Stimulated activated memory B cell treated with anti-CD40 and anti-IgM and Interleukin-4, amounts not matched to agents 10 μg/mL and 1 μg/mL and 100 μg/mL, for 72 hours (primary cell): ENCODE results near the gene AP2M1.

Experiments
- ATAC-seq: fragments of 150-1000 bp; cut with Tn5 transposase; 2 replicates; pipeline ENCODE4 v1.10.0; 2021
- H3K27ac Mint-ChIP-seq: one replicate; pipeline ENCODE4 v1.8.0; 2022; ENCODE audit warnings: mild to moderate bottlenecking, mixed read lengths
- H3K27me3 Mint-ChIP-seq: one replicate; pipeline ENCODE4 v1.8.0; 2022; ENCODE audit warnings: mixed read lengths
- H3K36me3 Mint-ChIP-seq: one replicate; pipeline ENCODE4 v1.8.0; 2022; ENCODE audit warnings: mixed read lengths
- H3K4me1 Mint-ChIP-seq: one replicate; pipeline ENCODE4 v1.8.0; 2022; ENCODE audit warnings: mixed read lengths
- H3K4me3 Mint-ChIP-seq: one replicate; pipeline ENCODE4 v1.8.0; 2022; ENCODE audit warnings: mild to moderate bottlenecking, moderate library complexity, mixed read lengths
- H3K9me3 Mint-ChIP-seq: one replicate; pipeline ENCODE4 v1.8.0; 2022; ENCODE audit warnings: mixed read lengths

Gene AP2M1

DNA sequence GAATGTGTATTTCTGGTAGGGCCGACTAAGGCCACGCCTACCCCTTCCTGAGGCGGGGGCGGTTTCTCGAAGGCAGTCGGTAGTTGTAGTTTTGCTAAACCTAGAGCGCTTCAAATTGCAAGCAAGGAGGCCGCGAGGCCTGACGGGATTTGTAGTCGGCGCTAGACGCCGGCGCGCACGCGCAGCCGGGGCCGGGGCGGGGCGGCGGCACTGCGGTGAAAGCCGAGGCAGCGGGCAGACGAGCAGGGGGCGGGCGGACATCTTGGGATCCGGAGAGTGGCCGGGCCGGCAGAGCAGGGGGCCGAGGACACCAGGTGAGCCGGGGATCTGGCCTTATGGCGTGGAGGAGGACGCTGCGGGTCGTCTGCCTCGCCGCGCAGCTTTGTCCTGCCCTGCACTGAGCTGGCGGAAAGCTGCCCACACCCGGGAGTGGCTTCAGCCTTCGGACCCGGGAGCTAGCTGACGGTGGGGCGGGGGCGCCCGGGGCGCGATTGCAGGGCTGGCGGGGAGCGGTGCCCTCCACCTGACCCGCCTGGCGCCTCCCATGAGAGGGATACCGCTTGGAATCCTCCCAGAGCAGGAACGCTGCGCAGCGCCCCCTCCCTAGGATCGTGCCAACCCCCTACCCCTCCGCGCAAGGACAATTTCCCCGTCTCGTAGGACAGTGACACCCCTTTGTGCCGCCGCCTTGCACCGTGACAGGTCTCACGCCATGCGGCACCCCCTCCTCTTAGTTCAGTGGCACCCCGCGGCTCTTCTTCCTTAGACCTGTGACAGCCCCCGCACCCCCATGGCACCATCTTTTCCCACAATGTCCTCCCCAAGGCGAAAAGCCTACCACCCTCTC, at the start of gene AP2M1:
TSS of gene AP2M1 (plus strand) at position 210 of the 847 bp plus-strand sequence. CDS start 2,139 bp downstream, outside the sequence.
- Mint-ChIP-seq H3K36me3 (peaks cover 42% of the 10 kb centered on the region), H3K27me3 (no peaks in the 10 kb centered on the region), H3K4me3 (peak within 1 kb of the TSS; percentile 96), H3K9me3 (no peaks in the 10 kb centered on the region), H3K27ac (peak within 1 kb of the TSS; percentile 92), H3K4me1 (peaks cover 46% of the 10 kb centered on the region)
- ATAC-seq: peak; percentile 97

DNA sequence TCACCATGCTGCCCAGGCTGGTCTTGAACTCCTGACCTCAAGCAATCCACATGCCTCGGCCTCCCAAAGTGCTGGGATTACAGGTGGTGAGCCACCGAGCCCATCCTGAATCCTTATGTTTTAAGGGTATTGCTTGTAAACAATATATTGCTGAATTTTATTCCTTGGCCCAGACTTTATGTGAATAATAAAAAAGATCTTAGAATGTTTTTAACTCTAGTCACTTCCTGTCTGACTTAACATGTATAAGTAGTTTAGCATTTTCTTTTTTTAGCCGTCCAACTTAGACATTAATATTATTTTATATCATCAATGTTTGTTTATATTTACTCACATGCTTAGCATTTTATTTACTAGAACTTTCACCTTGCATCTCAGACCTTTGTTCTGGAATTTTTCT, 48.6 kb upstream of the AP2M1 start:
- no peaks in the 10 kb centered on the region for H3K9me3 Mint-ChIP-seq

DNA sequence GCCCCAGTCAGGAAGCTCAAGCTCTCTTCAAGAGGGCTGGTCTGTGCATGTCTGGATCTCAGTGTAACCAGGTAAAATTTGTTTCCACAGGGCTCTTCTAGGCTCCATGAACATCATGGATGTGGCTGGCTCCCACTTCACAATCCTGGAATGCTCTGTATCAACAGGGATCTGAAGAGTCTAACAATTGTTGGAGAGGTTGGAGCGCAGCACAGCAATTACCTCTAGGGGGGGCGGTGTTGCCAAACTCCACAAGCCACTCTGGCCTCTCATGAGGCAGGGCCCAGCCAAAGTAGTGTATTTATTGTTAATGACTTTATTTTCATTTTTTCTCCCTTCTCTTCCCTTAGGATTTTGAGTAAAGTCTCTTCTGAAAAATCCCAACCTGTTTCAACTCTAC, 45.6 kb upstream of the AP2M1 start:
- Mint-ChIP-seq H3K27ac (no peak overlapping the region), H3K4me1 (peaks cover 5% of the 10 kb centered on the region), H3K27me3 (no peaks in the 10 kb centered on the region), H3K36me3 (no peaks in the 10 kb centered on the region), H3K9me3 (no peaks in the 10 kb centered on the region), H3K4me3 (no peak overlapping the region)
- ATAC-seq: no peak

More for the DNA sequence above, 48.6 kb upstream of the AP2M1 start:
- Mint-ChIP-seq H3K27me3 (no peaks in the 10 kb centered on the region), H3K27ac (no peak overlapping the region), H3K36me3 (no peaks in the 10 kb centered on the region), H3K4me3 (no peak overlapping the region), H3K4me1 (no peaks in the 10 kb centered on the region)
- no peak for ATAC-seq

DNA sequence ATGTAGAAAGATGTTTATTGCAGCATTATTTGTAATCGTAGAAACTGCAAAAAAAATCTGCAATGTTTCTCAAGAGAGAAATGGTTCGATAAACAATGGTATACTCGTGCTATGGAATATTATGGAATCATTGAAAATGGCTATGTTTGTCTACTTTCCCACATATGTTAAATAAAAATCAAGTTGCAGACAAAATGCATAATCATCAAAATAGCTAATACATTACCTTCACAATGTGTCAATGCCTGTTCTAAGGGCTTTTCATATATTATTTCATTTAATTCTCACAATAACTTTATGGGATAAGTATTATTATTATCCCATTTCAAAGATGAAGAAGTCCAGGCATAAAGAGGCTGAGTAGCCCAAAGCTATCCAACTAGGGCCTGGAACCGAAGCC, 41.7 kb upstream of the AP2M1 start:
- Mint-ChIP-seq H3K4me3 (no peak overlapping the region), H3K4me1 (peaks cover 34% of the 10 kb centered on the region), H3K27ac (no peak overlapping the region), H3K27me3 (no peaks in the 10 kb centered on the region), H3K9me3 (no peaks in the 10 kb centered on the region), H3K36me3 (no peaks in the 10 kb centered on the region)
- no peak for ATAC-seq

DNA sequence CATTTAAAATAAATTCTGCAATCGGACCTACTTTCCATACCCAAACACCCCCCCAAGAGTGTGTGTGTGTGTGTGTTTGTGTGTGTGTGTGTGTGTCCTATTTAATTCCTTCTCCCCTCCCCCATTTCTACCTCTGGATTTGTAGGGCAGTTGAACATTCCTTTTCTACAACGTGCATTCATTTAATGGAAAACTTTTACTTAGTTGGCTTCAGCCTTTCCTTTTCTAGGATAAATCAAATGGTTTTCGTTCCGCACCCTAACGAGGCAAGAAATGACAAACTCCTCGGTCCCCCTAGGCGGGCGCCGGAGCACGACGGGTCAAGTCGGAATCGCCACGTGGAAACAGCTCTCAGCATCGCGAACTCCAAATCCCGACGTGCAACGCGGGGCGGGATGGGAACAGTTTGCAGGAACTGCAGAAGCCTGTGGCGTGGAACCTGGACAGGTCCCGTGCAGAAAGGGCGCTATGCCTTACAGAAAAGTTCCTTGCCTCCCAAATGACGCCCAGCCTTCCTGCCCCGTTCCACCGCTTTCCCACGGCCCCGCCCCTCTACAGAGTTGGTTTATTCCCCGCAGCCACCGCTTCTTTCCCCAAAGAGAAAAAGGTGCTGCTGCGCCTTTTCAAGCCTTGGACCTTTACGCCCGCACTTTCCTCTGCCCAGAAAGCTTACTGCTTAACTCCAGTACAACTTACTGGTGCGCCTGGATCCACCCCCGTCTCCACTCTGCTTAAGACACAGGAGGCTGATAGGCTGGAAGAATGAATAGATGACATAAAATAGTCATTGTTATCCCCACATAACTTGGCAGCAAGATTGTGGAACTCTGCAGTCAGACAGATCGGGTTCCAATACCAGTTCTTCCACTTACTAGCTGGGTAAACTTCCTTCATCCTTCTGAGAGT, 40.6 kb upstream of the AP2M1 start:
- Mint-ChIP-seq H3K4me3 (peak overlapping the region; percentile 86), H3K36me3 (no peaks in the 10 kb centered on the region)
- ATAC-seq: peak; percentile 38

DNA sequence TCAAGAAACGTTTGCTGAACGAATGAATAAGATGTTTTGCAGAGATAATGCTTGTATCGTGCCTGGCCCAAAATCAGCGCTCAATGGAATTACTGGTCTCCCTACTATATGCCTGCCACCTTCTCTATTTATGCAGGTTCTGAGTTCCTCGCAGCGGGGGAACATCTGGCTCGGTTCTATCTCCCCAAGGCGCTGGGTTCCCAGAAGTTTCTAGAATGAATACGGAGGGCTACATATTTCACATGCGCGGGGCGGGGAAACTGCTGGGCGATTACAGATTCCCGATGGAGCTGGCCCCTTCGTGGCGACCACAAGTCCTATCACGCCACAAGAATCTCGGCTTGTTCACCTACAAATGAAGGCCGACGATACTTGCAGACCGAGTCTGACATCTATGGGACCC, 39.9 kb upstream of the AP2M1 start:
- Mint-ChIP-seq H3K27ac (peak overlapping the region; percentile 89), H3K4me3 (peak overlapping the region; percentile 86), H3K9me3 (no peaks in the 10 kb centered on the region), H3K36me3 (peaks cover under 1% of the 10 kb centered on the region), H3K27me3 (no peaks in the 10 kb centered on the region), H3K4me1 (peaks cover 36% of the 10 kb centered on the region)
- ATAC-seq: peak; percentile 62

More for the DNA sequence above, 40.6 kb upstream of the AP2M1 start:
- Mint-ChIP-seq H3K27me3 (no peaks in the 10 kb centered on the region), H3K9me3 (no peaks in the 10 kb centered on the region), H3K4me1 (peaks cover 36% of the 10 kb centered on the region), H3K27ac (peak overlapping the region; percentile 89)

DNA sequence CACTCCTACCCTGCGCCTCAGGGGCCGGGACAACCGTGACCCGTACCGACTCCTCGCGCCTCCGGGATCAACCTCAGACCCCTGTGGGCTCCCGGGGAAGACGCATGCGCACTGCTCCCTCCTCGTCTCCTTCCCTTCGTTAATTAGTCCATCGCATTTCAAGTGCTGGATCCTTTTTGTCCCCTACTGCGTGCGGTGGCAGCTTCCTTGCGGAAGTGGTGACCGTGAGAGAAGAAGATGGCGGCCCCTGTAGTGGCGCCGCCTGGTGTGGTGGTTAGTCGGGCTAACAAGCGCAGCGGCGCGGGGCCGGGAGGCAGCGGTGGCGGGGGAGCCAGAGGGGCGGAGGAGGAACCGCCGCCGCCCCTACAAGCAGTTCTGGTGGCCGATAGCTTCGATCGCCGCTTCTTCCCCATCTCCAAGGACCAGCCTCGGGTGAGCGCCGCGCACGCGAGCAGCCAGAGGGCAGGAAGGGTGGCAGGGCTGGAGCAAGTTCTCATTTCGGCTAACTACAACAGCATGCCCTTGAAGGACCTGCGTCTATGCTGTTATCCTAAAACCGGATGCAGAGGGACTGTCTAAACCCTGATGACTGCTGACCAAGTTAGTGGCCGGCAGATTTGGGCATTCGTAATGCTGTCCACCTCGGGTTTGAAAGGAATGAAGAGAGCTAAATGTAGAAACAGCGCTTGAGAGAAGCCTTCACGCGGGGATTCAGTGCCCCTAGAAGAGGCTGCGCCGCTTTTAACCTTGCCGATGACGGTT, 39.3 kb upstream of the AP2M1 start, which contains the start of gene EIF2B5:
TSS of gene EIF2B5 (plus strand) at position 210 of the 762 bp plus-strand sequence. CDS start at position 238, 28 bp downstream.
- no peaks in the 10 kb centered on the region for H3K27me3 Mint-ChIP-seq
- peak within 1 kb of the TSS; percentile 86 for H3K4me3 Mint-ChIP-seq
- H3K9me3 Mint-ChIP-seq: no peaks in the 10 kb centered on the region
- H3K27ac Mint-ChIP-seq: peak within 1 kb of the TSS; percentile 89
- ATAC-seq: peak; percentile 95
- H3K36me3 Mint-ChIP-seq: peaks cover 6% of the 10 kb centered on the region
- H3K4me1 Mint-ChIP-seq: peaks cover 36% of the 10 kb centered on the region

DNA sequence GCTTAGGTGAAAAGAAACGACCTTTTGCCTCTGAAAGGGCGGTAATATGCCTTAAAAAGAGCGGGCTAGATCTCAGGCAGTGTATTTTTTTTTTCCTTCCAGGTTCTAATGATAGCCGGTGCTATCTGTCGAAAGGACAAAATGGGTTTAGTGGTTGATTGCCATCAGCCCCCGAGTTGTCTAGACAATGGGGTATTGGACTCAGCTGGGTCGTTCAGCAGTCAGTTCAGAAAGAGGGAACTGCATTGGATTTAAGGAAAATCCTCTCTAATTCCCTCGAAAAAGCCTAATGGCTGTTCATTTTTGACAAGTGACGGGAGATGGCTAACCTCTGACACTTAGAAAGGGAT, 38.8 kb upstream of the AP2M1 start:
- H3K27me3 Mint-ChIP-seq: no peaks in the 10 kb centered on the region
- peaks cover 11% of the 10 kb centered on the region for H3K36me3 Mint-ChIP-seq
- H3K4me1 Mint-ChIP-seq: peaks cover 36% of the 10 kb centered on the region

DNA sequence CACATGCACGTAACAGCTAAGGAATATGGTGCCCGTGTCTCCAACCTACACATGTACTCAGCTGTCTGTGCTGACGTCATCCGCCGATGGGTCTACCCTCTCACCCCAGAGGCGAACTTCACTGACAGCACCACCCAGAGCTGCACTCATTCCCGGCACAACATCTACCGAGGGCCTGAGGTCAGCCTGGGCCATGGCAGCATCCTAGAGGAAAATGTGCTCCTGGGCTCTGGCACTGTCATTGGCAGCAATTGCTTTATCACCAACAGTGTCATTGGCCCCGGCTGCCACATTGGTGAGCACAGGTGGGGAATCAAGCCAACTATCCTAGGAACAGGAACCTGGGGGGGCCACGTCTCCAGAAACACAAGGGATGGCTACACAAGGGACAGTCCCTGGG, 34.2 kb upstream of the AP2M1 start:
- H3K27ac Mint-ChIP-seq: peak overlapping the region; percentile 22
- H3K36me3 Mint-ChIP-seq: peaks cover 38% of the 10 kb centered on the region
- H3K4me1 Mint-ChIP-seq: peaks cover 45% of the 10 kb centered on the region
- H3K9me3 Mint-ChIP-seq: no peaks in the 10 kb centered on the region
- no peak for ATAC-seq
- no peaks in the 10 kb centered on the region for H3K27me3 Mint-ChIP-seq
- no peak overlapping the region for H3K4me3 Mint-ChIP-seq

More for the DNA sequence above, 38.8 kb upstream of the AP2M1 start:
- Mint-ChIP-seq H3K9me3 (no peaks in the 10 kb centered on the region), H3K4me3 (peak overlapping the region; percentile 86), H3K27ac (peak overlapping the region; percentile 89)
- no peak for ATAC-seq

DNA sequence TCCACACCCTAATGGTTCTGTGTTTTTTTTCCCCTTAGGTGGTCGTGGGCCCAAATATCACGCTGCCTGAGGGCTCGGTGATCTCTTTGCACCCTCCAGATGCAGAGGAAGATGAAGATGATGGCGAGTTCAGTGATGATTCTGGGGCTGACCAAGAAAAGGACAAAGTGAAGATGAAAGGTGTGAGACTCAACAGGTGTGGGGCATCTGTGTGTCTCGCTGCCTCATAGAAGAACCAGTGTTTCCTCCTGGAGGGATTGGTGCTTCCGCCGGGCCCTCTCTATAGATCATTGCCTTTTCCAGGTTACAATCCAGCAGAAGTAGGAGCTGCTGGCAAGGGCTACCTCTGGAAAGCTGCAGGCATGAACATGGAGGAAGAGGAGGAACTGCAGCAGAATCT, 32.5 kb upstream of the AP2M1 start:
- no peak for ATAC-seq
- Mint-ChIP-seq H3K36me3 (peaks cover 38% of the 10 kb centered on the region), H3K4me1 (peaks cover 30% of the 10 kb centered on the region), H3K27ac (no peak overlapping the region), H3K27me3 (no peaks in the 10 kb centered on the region), H3K4me3 (no peak overlapping the region), H3K9me3 (no peaks in the 10 kb centered on the region)

DNA sequence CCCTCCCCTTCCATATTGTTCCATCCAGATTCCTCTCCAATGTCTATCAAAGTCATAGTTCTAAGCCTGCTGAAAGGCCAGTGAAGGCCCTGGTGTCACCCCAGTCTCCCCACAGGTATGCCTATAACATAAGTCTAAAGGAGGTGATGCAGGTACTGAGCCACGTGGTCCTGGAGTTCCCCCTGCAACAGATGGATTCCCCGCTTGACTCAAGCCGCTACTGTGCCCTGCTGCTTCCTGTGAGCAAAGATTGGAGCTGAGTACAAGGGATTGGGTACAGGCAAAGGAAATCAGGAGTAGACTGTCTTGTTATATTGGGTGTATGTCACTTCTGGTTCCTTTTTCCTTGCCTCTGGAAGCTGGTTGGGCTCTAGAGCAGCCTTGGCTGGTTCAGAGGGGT, 31.3 kb upstream of the AP2M1 start:
- H3K36me3 Mint-ChIP-seq: peaks cover 38% of the 10 kb centered on the region
- peak overlapping the region; percentile 13 for H3K27ac Mint-ChIP-seq
- no peaks in the 10 kb centered on the region for H3K27me3 Mint-ChIP-seq
- no peaks in the 10 kb centered on the region for H3K9me3 Mint-ChIP-seq
- H3K4me3 Mint-ChIP-seq: no peak overlapping the region
- peak; percentile 74 for ATAC-seq
- H3K4me1 Mint-ChIP-seq: peaks cover 20% of the 10 kb centered on the region

DNA sequence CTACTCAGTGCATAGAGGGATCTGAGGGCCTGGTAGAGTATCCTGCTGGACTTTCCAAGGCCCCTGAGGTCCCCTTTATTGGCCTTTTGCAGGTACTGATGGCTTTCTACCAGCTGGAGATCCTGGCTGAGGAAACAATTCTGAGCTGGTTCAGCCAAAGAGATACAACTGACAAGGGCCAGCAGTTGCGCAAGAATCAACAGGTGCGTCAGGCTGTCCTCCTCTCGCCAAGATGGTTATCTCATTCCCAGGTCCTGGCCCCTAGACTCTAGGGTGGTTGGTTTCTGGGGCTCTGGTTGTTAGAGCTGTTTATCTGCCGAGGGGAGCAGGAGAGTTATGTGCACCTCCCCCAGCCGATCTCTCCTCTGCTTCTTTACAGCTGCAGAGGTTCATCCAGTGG, 30.1 kb upstream of the AP2M1 start:
- peaks cover 20% of the 10 kb centered on the region for H3K4me1 Mint-ChIP-seq
- peaks cover 38% of the 10 kb centered on the region for H3K36me3 Mint-ChIP-seq
- no peaks in the 10 kb centered on the region for H3K9me3 Mint-ChIP-seq
- H3K27ac Mint-ChIP-seq: no peak overlapping the region
- ATAC-seq: no peak
- no peaks in the 10 kb centered on the region for H3K27me3 Mint-ChIP-seq
- no peak overlapping the region for H3K4me3 Mint-ChIP-seq

DNA sequence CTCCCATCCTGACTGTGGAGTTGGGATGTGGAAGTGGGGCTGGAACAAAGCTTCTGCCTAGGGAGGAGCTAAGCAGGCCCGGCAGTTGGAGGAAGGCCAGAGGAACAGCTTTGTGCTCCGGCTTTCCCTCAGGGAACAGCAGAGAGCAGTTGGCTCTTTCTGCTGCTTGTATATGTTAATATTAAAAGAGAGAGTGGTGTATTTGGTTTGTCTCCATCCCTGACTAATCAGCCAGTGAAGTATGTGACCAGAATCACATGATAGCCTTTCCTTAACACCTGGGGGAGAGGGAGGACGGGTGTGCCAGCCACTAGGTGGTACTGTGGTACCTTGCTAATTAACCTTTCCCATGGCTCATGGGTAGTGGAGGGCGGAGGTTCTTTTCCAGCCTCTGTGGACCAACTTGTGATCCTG, 29.5 kb upstream of the AP2M1 start:
- no peak overlapping the region for H3K4me3 Mint-ChIP-seq
- H3K9me3 Mint-ChIP-seq: no peaks in the 10 kb centered on the region
- peaks cover 20% of the 10 kb centered on the region for H3K4me1 Mint-ChIP-seq
- no peaks in the 10 kb centered on the region for H3K27me3 Mint-ChIP-seq
- peaks cover 34% of the 10 kb centered on the region for H3K36me3 Mint-ChIP-seq
- H3K27ac Mint-ChIP-seq: no peak overlapping the region
- peak; percentile 65 for ATAC-seq

DNA sequence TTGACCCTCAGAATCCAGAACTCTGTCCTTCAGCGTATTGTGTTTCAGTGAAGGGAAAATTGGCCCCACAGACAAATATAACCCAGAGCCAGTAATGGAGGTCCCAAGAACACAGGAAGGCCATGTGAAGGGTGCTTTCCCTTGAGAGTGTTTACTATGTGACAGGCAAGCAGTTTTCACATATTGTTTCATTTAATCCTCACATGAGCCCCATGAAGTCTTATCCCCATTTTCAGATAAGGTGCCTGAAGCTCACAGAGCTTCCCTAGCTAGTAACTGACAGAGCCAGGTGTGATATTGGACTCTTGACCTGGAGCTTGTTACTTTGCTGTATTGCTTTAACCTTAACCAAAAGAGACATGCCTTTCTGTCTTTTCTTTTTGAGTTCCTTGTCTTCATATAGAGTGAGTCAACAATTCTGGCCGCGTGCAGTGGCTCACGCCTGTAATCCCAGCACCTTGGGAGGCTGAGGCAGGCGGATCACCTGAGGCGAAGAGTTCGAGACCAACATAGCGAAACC, 28.8 kb upstream of the AP2M1 start:
- ATAC-seq: no peak
- H3K27ac Mint-ChIP-seq: no peak overlapping the region
- H3K9me3 Mint-ChIP-seq: no peaks in the 10 kb centered on the region
- H3K36me3 Mint-ChIP-seq: peaks cover 27% of the 10 kb centered on the region
- H3K4me1 Mint-ChIP-seq: peaks cover 20% of the 10 kb centered on the region
- no peak overlapping the region for H3K4me3 Mint-ChIP-seq
- no peaks in the 10 kb centered on the region for H3K27me3 Mint-ChIP-seq
